ENCODE results near the gene TUBD1. TPM values are rescaled to one million over a fixed set of nuclear protein-coding genes. Genes with fewer than 3 reads are reported as not detected.

Gene TUBD1, protein sequence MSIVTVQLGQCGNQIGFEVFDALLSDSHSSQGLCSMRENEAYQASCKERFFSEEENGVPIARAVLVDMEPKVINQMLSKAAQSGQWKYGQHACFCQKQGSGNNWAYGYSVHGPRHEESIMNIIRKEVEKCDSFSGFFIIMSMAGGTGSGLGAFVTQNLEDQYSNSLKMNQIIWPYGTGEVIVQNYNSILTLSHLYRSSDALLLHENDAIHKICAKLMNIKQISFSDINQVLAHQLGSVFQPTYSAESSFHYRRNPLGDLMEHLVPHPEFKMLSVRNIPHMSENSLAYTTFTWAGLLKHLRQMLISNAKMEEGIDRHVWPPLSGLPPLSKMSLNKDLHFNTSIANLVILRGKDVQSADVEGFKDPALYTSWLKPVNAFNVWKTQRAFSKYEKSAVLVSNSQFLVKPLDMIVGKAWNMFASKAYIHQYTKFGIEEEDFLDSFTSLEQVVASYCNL
- total RNA-seq: 6.1 TPM in 2 replicates

DNA sequence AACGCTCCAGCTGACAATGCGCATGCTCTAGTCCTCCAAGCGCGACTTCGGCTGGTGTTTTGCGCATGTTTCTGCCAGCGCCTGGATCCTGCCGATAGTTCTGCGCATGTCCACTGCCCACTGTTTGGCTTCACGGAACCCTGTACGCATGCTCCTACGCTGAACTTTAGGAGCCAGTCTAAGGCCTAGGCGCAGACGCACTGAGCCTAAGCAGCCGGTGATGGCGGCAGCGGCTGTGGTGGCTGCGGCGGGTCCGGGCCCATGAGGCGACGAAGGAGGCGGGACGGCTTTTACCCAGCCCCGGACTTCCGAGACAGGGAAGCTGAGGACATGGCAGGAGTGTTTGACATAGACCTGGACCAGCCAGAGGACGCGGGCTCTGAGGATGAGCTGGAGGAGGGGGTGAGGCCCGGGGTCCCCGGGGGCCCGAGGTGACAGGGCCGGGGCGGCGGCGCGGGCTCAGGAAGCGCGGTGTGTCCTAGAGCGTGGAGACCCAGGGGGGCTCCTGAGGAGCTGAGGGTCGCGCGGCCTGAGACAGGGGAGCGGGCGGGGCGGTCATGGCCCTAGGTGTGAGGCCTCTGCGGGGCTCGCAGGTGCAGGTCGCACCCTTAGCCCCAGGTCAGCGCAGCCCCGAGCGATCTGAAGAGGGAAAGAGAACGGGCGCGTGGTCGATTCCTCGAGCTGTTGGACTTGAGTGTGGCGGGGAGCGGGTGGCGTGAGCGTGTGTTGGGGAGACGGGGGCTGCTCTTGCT, at the start of gene TUBD1, which contains the start of gene RPS6KB1:
Gene TUBD1 (minus strand): TSS at position 20 of the 752 bp plus-strand sequence. CDS start 1,941 bp downstream, outside the sequence.
Gene RPS6KB1 (plus strand): TSS at position 198 of the 752 bp plus-strand sequence. CDS start 64 bp downstream, at position 262.

Other genes with a start within 250 kb of the TUBD1 start
- gene PTRH2, start 185.5 kb downstream of the TUBD1 start, total RNA-seq: 34.6 and 39.3 TPM in 2 replicates
- 106 and 135 TPM in 2 replicates for gene VMP1, start 185.3 kb downstream of the TUBD1 start, total RNA-seq
- 26.8 and 39.2 TPM in 2 replicates for gene RPS6KB1, start 178 bp upstream of the TUBD1 start, total RNA-seq
- gene RNFT1, start 71.8 kb upstream of the TUBD1 start, total RNA-seq: 8.0 and 8.2 TPM in 2 replicates
- 25.4 and 30.6 TPM in 2 replicates for gene HEATR6, start 186.0 kb upstream of the TUBD1 start, total RNA-seq